22Rv1 (cell line): ENCODE data around the gene TALDO1.

Experiments used
- H3K27ac ChIP-seq: fragments of 450-650 bp; 2 replicates; pipeline ENCODE4 v1.5.1; 2017
- ZFX ChIP-seq: fragments of 450-650 bp; IDR thresholded peaks from 2 replicates; pipeline ENCODE4 v1.6.1; 2017; ENCODE audit warnings: antibody characterized with exemption, borderline replicate concordance
- TF ChIP-seq, protein P1 (sequence below): fragments of 450-650 bp; IDR thresholded peaks from 2 replicates; pipeline ENCODE4 v1.5.1; 2017; ENCODE audit warnings: mild to moderate bottlenecking

The TALDO1 gene

DNA sequence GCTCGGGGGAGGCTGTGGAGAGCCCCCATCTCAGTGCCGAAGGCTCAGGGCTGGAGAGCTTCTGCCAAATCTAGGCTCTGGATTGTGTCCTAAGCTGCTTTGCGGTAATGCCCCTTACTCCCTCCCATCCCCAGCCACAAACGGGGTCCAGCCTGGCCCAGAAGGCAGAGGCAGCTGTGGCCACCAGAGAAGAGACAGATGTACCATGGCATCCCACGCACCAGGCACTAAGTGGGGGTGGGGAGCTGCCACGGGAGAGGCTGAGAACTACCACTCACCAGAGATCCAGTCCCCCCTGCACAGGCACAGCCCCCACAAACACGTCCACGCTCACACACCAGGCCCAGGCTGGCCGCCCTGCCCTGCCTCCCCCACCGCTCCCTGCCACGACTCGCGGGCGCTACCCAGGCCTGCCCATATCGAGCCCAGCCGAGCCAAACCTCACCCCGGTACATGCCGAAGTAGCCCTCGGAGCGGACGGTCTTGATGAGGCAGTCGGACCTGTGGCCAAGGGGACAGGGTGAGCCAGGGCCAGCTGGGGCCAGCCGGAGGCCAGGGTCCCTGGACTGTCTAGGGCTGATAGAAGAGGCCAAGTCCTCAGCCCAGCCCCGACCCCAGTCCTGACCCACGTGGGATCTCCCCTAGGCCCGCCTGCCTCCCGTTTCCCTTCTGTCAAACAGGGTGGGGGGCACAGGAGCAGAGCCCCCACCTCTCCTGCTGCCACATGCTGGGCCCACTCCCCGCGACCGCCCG lies 46.9 kb downstream of the TALDO1 start:
- no peak for TF ChIP-seq ZFX
- TF ChIP-seq, protein P1, sequence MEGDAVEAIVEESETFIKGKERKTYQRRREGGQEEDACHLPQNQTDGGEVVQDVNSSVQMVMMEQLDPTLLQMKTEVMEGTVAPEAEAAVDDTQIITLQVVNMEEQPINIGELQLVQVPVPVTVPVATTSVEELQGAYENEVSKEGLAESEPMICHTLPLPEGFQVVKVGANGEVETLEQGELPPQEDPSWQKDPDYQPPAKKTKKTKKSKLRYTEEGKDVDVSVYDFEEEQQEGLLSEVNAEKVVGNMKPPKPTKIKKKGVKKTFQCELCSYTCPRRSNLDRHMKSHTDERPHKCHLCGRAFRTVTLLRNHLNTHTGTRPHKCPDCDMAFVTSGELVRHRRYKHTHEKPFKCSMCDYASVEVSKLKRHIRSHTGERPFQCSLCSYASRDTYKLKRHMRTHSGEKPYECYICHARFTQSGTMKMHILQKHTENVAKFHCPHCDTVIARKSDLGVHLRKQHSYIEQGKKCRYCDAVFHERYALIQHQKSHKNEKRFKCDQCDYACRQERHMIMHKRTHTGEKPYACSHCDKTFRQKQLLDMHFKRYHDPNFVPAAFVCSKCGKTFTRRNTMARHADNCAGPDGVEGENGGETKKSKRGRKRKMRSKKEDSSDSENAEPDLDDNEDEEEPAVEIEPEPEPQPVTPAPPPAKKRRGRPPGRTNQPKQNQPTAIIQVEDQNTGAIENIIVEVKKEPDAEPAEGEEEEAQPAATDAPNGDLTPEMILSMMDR, result no peak
- no peak overlapping the region for H3K27ac ChIP-seq

- no peak overlapping the region for H3K27ac ChIP-seq
- TF ChIP-seq, protein P1, result no peak
Observed at GRCh38 chr11:794766-795633, 47.7 kb downstream of the TALDO1 start.

DNA sequence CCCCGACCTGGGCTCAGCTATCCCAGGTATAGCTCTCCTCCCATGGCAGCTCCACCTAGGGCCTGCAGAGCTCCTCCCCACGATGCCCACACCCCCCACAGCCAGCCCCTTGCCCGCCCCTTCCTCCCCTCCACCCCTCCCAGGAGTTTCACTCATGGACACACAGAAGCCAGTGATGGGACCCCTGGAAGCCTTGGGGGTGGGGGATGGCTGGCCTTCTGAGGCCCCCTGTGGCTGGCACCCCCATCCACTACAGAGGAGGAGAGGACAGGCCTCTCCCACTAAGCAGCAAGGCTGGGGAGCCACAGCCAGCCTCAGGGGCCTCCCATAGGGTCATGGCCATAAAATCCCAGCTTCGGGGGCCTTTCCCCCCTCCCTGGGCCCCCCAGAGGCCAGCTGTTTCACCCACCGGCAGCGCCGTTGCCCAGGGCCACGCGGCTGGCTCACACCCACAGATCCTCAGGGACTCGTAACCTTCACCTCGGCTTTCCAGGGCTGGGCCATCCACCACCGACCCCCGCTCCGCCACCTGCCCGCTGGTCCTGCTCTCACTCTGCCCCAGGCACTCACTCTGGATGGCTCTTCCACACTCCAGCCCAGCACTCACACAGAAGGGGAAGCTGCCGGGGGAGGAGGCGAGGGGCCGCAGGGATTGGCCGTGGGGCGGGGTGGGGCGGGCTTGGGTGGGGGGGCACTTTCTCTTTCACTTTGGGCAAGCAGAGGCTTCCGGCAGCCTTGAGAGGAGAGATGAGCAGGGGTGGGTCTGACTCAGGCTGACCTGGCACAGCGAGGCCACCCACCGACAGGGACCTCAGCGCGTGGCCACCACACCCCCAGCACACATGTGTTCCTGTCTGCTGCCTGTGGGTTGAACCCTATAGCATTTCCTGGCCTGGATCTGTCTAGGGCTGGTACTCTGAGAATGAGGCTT lies 48.6 kb downstream of the TALDO1 start:
- TF ChIP-seq ZFX, result no peak
- TF ChIP-seq, protein P1, result no peak
- H3K27ac ChIP-seq, result peak overlapping the region; percentile 82

DNA sequence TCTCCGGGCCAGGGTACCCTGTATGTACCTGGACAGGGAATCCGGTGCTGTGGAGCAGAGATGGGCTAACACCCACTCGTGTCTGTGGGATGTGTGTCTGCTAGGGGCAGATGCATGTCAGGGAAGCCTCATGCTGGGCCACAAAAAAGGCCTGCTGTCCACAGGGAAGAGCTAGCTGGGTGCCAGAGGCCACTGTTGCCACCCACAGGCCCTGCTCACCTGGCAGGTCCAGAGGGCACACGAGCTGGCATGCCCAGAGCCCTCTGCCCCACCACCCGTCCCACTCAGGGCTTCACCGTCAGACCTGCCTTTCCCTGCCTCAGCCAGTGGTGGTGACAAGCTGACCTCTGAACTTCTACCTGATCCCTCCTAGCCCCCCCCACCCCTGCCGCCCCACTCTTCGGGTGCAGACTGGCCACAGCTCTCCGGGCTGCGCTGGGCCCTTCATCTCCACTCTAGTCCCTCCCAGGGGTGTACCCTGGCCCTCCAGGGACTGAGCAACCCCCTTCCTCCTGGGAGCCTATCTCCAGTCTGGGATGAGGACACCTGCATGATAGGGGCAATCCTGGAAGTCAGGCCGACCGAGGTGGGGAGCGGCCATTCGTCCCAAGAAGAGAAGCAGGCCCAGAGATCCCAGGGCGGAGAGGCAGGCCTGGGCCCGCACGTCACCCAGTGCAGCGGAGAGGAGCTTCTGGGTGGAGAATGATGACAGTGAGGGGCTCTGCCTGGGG lies 49.5 kb downstream of the TALDO1 start:
- TF ChIP-seq ZFX, result no peak
- TF ChIP-seq, protein P1, result no peak
- peak overlapping the region; percentile 82 for H3K27ac ChIP-seq

DNA sequence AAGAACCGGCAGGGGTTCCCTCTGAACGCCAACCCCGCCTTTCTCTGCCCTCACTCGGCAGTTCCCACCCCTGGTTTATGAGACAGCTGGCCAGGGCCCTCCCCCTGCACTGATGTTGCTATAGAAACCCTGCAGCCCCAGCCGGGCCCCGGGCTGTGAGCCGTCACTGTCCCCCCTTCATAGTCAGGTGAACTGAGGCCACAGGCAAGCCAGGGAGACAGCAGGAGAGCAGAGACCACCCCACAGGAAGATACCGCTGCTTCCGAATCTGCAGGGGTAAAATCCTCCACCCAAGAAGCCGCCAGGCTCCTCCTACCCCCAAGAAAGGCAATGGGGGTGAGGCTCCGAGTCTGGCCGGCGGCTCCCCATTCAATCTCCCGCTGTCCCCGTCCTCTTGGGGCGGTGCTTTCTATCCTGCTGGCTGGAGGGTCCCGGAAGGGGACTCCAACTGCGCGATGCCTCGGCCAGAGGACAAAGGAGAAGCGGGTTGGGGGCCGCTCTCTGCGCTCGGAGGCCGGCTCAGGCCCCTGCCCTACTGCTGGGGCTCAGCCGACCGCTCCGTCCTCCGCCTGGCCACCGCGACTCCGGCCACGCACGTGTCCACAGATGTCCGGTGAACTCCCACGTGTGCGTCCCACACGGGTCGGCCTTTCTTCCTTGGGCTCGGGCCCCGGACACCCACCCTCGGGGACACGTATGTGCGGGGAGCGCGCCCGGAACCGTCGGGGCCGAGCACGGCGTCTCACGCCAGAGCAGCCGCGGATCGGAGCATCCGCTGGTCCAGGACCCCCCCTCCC lies 50.2 kb downstream of the TALDO1 start:
- peak overlapping the region; percentile 82 for H3K27ac ChIP-seq

More for the DNA sequence above, 50.2 kb downstream of the TALDO1 start:
- TF ChIP-seq, protein P1, result no peak
- no peak for TF ChIP-seq ZFX
